ENCODE results near the gene ATL2. TPM values are rescaled to one million over a fixed set of nuclear protein-coding genes. Genes with fewer than 3 reads are reported as not detected.

The ATL2 gene
- total RNA-seq, 1 donor: 44.2 TPM

GRCh38 chr2:38380397-38381130 is 3.5 kb upstream of the ATL2 start:
- H3K4me3 ChIP-seq (ENCODE audit: low read depth, low read length): no peak overlapping the region
- TF ChIP-seq CTCF (IDR thresholded peaks at IDR 0.05; ENCODE audit: insufficient read depth, low read length): no peak
- DNase-seq (ENCODE audit: low read depth): no peak

- peak overlapping the region; percentile 94 for H3K4me3 ChIP-seq (ENCODE audit: low read depth, low read length)
- TF ChIP-seq CTCF (IDR thresholded peaks at IDR 0.05; ENCODE audit: insufficient read depth, low read length): peak; percentile 28
- peak; percentile 67 for DNase-seq (ENCODE audit: low read depth)
These were observed 575 bp downstream of the ATL2 start for GRCh38 chr2:38376346-38377049.

GRCh38 chr2:38375696-38376345 is 1.3 kb downstream of the ATL2 start:
- peak overlapping the region; percentile 94 for H3K4me3 ChIP-seq (ENCODE audit: low read depth, low read length)
- DNase-seq (ENCODE audit: low read depth): peak; percentile 58
- no peak for TF ChIP-seq CTCF (IDR thresholded peaks at IDR 0.05; ENCODE audit: insufficient read depth, low read length)

GRCh38 chr2:38374984-38375383 is 2.1 kb downstream of the ATL2 start:
- TF ChIP-seq CTCF (IDR thresholded peaks at IDR 0.05; ENCODE audit: insufficient read depth, low read length): no peak
- DNase-seq (ENCODE audit: low read depth): no peak
- H3K4me3 ChIP-seq (ENCODE audit: low read depth, low read length): peak overlapping the region; percentile 94

GRCh38 chr2:38371235-38371634 is 5.8 kb downstream of the ATL2 start:
- no peak for DNase-seq (ENCODE audit: low read depth)
- no peak overlapping the region for H3K4me3 ChIP-seq (ENCODE audit: low read depth, low read length)
- TF ChIP-seq CTCF (IDR thresholded peaks at IDR 0.05; ENCODE audit: insufficient read depth, low read length): no peak

GRCh38 chr2:38370664-38371063 is 6.4 kb downstream of the ATL2 start:
- no peak for DNase-seq (ENCODE audit: low read depth)
- no peak for TF ChIP-seq CTCF (IDR thresholded peaks at IDR 0.05; ENCODE audit: insufficient read depth, low read length)

More at GRCh38 chr2:38370664-38371063, 6.4 kb downstream of the ATL2 start:
- no peak overlapping the region for H3K4me3 ChIP-seq (ENCODE audit: low read depth, low read length)

Data from fibroblast of the aortic adventitia (primary cell).